Measurements from ENCODE around the gene UBTD1. TPM values are rescaled to one million over a fixed set of nuclear protein-coding genes. Genes with fewer than 3 reads are reported as not detected.

Gene UBTD1
- total and polyA plus RNA-seq, 8 donors, result 3.9 to 9.0 (median 5.4) TPM

- Histone ChIP-seq H3K9me3 (no peaks in the 10 kb centered on the region), H3K4me1 (peaks cover 0 to 8% (median 0%) of the 10 kb centered on the region in 3 donors), H3K27ac (no peak overlapping the region), H3K4me3 (no peak overlapping the region), H3K27me3 (no peaks in the 10 kb centered on the region), H3K36me3 (no peaks in the 10 kb centered on the region)
- no peak for DNase-seq
- TF ChIP-seq CTCF (IDR thresholded peaks at IDR 0.05), result no peak
- 83% methylated on average over 4 of the region's 4 CpGs for WGBS, 2 donors
- intact Hi-C loops (cut with DNase I), result loop anchor here in 1 of 3 donors (10.0 kb wide), 1 partner anchor 92 kb away; no protein-coding TSS in a partner anchor
- no peak for FAIRE-seq
- no peak for ATAC-seq
Observed at GRCh38 chr10:97547271-97547600, 48.5 kb downstream of the UBTD1 start.

- ATAC-seq (no peak), FAIRE-seq (no peak), DNase-seq (no peak)
- WGBS, 2 donors, result 75 to 76% methylated on average over 4 of the region's 4 CpGs
- TF ChIP-seq CTCF (IDR thresholded peaks at IDR 0.05), result no peak
- H3K36me3 ChIP-seq, result no peaks in the 10 kb centered on the region
- no peaks in the 10 kb centered on the region for H3K9me3 ChIP-seq
- H3K27ac ChIP-seq, result no peak overlapping the region
- H3K27me3 ChIP-seq, result no peaks in the 10 kb centered on the region
- peaks cover 0 to under 1% (median 0%) of the 10 kb centered on the region in 3 donors for H3K4me1 ChIP-seq
- intact Hi-C loops (cut with DNase I), result loop anchor here in 1 of 3 donors (10.0 kb wide), 1 partner anchor 93 kb away; no protein-coding TSS in a partner anchor
- H3K4me3 ChIP-seq, result no peak overlapping the region
Observed at GRCh38 chr10:97547962-97548361, 49.2 kb downstream of the UBTD1 start.

GRCh38 chr10:97548828-97549455 is 50.2 kb downstream of the UBTD1 start:
- intact Hi-C loops (cut with DNase I), result loop anchor here in 1 of 3 donors (10.0 kb wide), 1 partner anchor 94 kb away; no protein-coding TSS in a partner anchor
- Histone ChIP-seq H3K27ac (no peak overlapping the region), H3K9me3 (no peaks in the 10 kb centered on the region), H3K36me3 (no peaks in the 10 kb centered on the region), H3K4me1 (no peaks in the 10 kb centered on the region), H3K27me3 (no peaks in the 10 kb centered on the region), H3K4me3 (no peak overlapping the region)
- ATAC-seq, result no peak
- TF ChIP-seq CTCF (IDR thresholded peaks at IDR 0.05), result no peak
- 88 to 94% methylated on average over 13 of the region's 13 CpGs for WGBS, 2 donors
- DNase-seq, result peak in 1 of 6 donors; percentile 44
- no peak for FAIRE-seq

DNA sequence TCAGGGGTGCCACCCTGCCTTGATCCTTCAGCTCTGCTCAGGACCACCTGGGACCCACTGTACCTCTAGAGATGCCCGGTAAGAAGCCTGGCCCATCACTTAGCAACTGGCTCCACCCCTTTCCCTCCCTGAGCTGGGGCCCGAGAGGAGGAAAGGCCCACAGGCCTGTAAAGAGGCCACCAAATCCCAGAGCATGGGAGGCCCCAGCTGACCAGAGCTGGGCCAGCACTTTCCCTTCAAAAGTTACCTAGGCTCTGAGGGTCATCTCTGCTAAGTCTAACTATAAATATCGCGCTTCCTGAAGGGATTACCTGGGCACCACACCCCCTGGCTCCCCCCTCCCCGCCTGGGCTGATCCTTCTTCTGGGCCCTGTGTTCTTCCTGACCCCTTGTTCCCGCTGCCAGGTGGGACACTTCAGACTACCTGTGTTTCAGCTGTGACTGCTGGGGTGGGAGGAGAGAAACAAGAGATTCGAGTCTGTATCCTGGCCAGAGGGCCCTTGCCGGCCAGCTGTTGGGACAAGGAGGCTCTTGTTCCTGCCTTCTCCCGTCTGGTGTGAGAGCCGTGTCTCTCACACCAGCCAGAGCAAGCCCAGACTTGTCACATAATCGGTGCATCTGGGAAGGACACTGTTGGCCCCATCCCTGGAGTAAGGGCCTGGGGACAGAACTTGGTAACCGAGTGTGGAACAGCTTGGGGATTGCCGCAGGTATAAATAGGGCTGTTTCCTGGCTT is 51.0 kb downstream of the UBTD1 start:
- no peak for TF ChIP-seq CTCF (IDR thresholded peaks at IDR 0.05)
- Histone ChIP-seq H3K27me3 (no peaks in the 10 kb centered on the region), H3K36me3 (no peaks in the 10 kb centered on the region), H3K4me3 (no peak overlapping the region), H3K9me3 (no peaks in the 10 kb centered on the region), H3K4me1 (no peaks in the 10 kb centered on the region), H3K27ac (no peak overlapping the region)
- FAIRE-seq (no peak), DNase-seq (no peak), ATAC-seq (no peak)
- intact Hi-C loops (cut with DNase I), result loop anchor here in 2 of 3 donors (5.0 to 10.0 kb wide), 2 partner anchors 87 to 95 kb away; no protein-coding TSS in a partner anchor
- WGBS, 2 donors, result 62 to 66% methylated on average over 13 of the region's 13 CpGs
